Ramos (cell line): ENCODE results near the gene SLC19A1.
"Not testable (repeated sequence)": the region's sequence is repeated elsewhere in the genome, so short reads cannot be mapped to it uniquely, and the experiment has no call there.

Experiments used
- in situ Hi-C: fragments of 300-500 bp; cut with MboI; formaldehyde crosslinking; loops from one replicate; pipeline ENCODE4 v1.14.3; 2022; ENCODE audit warnings: low sequenced_read_pairs; ENCODE audit not compliant: unreplicated experiment

The SLC19A1 gene

DNA sequence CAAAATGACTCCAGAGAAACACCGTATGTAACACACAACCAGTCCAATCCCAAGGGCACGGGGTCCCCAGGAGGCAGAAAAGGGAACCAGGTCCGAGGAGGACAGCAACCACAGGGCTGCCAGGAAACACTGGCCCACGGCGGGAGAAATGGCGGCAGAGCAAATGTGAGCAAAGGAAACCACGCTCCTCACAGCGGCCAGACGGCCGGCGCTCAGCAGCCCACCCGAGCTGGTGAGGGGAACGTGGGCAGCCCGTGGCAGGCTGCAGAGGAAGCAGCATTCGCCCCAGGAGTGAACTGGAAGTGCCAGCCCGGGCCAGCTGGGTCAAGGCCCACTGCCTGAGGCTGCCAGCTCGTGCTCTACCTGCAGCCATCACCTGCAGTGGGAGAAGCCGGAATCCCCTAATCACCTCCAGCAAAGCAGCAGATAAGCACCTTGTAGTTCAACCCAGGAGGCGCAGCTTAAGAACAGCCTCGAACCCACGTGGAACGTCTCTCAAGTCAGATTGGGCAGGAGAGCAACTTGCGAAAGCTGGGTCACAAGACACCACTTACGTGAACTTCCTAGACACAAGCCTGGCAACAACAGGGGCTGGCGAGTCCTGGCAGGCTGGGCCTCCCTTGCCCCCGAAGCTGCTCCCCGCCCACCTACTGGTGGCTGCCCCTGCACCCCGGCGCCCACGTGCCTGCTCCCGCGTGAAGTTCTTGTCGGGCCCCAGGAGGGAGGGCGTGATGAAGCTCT, 6.7 kb downstream of the SLC19A1 start:
- in situ Hi-C loops, result no loop called here

DNA sequence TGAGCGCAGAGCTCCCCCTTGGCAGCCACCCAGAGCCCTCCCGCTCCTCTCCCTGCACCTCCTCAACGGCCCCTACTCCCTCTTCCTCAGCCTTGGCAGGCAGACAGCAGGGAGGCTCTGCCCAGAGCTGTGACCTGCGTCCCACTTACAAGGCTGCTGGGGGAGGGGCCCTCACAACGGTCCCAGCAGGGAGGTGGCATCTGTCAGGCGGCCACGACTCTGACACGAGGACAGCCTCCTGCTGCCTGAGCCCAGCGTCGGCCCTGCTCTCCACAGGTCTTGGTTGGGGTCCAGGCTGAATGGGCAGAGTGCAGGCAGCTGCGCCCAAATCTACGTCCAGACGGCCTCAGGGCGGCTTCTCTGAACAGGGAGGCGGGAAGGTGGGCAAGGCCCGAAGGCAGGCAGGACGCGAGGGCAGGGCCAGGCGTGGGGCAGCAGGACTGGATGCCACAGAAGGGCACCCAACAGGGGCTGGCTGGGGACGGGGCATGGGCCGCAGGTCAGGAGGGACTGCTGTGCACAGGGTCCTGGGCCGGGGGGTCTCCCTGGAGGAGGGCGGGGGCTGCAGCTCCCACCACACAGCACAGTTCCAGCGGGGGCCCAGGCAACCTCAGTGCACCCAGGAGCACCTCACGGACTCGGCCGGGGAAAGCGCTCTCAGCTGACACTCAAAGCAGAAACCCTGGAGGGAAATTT, 7.5 kb downstream of the SLC19A1 start:
- in situ Hi-C loops, result no loop called here

DNA sequence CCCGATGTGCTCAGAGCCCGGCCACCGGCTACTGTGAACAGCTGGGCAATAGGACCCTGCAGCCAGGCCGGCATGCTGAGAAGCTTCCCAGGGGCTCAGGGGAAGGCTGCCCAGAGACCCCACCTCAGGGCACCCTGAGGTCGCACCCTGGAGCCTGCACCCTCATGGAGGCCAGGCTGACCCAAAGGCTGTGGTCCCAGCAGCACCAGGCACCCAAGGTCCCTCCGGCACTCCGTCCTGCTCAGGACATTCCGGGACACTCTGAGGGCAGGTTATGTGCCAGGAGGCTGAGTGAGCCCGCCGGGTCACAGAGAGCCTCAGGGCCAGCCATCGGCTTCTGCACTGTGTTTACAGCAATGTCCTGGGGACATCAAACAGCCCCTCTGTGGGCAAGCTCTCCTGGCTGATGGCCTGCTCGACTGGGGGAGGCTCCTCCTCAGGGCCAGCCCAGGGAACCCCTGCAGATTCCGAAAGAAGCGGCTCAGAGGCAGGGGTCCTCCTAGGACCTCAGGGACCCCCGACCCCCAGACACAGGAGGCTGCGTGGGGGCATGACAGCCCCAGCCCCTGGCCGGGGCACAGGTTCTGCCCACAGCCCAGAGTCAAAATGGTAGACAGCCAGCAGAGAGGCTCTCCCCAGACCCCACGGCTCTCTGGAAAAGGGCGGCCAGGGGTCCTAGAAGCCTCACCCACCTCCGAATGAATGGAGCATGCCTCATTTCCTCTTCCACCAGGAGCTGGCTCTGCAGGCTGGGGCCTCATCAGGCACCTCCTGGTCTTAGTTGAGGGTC, 8.2 kb downstream of the SLC19A1 start:
- in situ Hi-C loops, result no loop called here

DNA sequence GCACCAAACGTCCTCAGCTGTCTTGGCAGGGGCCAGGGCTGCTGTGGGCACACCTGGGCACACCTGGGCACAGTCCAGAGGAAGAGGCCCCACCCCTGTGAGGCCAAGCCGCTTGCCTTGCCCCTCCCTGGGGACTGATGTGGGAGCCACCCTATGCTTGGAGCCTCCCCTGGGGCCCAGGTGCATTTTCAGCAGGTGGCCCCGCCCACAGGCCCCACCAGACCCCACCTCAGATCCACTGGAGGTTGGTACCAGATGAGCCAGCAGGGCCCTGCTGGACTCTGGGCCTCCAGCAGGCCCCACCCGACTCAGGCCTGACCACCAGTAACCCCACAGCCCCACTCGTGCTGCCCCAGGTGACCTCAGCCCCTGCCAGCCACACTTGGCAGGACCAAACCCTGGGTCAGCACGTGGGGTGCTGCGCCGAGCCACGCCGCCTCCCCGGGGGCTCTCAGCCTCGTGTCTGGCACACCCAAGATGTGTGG, 8.8 kb downstream of the SLC19A1 start:
- in situ Hi-C loops, result no loop called here

GRCh38 chr21:45532826-45533360, 9.3 kb downstream of the SLC19A1 start:
- in situ Hi-C loops, result no loop called here

DNA sequence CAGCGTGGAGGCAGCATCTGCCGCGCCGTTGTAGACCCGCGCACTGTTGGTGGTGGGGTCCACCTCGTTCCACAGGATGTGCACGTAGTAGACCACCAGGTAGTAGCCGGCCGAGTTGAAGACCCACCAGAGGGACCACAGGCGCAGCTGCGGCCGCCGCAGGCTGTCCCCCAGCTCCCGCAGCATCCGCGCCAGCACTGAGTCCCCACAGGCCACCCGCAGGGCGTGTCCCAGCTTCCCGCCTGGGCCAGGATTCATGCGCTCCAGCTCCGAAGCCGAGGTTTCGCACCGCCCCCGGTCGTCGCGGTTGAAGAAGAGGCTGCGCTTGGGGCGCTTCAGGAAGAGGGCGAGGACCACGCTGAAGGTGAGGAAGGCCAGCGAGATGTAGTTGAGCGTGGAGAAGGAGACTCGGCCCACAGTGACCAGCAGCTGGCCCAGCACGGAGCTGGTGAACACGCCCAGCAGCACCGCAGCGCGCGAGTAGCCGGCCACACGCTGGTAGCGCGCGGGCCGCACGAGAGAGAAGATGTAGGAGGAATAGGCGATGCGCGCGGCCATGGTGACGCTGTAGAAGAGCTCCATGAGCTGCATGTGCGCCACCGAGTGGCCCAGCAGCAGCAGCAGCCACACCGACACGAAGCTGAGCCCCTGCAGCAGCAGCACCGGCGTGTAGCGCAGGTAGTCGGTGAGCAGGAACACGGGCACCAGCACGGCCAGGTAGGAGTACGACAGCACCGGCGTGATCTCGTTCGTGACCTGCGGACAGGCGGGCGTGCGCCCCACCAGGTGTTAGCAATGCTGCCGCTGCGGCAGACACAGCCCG, 10.6 kb downstream of the SLC19A1 start:
- in situ Hi-C loops, result no loop called here

DNA sequence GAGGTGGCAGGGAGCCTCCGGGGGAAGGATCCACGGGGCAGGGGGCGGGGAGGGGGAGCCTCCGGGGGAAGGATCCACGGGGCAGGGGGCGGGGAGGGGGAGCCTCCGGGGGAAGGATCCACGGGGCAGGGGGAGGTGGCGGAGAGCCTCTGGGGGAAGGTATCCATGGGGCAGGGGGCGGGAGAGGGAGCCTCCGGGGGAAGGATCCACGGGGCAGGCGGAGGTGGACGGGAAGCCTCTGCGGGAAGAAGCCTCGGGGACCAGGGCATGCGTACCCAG, 11.2 kb downstream of the SLC19A1 start:
- in situ Hi-C loops, result not testable (repeated sequence)

GRCh38 chr21:45530423-45531113, 11.7 kb downstream of the SLC19A1 start:
- in situ Hi-C loops, result no loop called here

- in situ Hi-C loops, result no loop called here
These were observed 12.3 kb downstream of the SLC19A1 start for GRCh38 chr21:45529785-45530422.

GRCh38 chr21:45528981-45529784, 13.1 kb downstream of the SLC19A1 start:
- in situ Hi-C loops, result no loop called here

GRCh38 chr21:45528028-45528705, 14.1 kb downstream of the SLC19A1 start:
- in situ Hi-C loops, result no loop called here

DNA sequence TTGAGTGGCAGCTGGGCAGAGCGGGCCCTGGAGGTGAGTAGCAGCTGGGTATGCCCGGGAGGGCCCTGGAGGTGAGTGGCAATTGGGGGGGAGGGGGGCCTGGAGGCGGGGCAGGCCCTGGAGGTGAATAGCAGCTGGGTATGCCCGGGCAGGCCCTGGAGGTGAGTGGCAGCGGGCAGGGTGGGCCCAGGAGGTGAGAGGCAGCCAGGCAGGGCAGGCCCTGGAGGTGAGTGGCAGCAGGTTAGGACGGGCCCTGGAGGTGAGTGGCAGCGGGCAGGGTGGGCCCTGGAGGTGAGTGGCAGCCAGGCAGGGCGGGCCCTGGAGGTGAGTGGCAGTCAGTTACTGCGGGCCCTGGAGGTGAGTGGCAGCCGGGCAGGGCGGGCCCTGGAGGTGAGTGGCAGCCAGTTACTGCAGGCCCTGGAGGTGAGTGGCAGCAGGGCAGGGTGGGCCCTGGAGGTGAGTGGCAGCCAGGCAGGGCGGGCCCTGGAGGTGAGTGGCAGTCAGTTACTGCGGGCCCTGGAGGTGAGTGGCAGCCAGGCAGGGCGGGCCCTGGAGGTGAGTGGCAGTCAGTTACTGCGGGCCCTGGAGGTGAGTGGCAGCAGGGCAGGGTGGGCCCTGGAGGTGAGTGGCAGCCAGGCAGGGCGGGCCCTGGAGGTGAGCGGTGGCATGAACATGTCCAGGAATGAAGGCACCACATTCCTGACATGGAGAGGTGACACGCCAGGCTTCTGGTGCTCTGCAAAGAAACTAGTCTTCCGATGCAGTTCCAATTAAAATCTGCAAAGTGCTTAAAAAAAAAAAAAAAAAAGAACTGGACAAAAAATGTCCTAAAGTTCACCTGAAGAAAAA, 14.9 kb downstream of the SLC19A1 start:
- in situ Hi-C loops, result not testable (repeated sequence)

DNA sequence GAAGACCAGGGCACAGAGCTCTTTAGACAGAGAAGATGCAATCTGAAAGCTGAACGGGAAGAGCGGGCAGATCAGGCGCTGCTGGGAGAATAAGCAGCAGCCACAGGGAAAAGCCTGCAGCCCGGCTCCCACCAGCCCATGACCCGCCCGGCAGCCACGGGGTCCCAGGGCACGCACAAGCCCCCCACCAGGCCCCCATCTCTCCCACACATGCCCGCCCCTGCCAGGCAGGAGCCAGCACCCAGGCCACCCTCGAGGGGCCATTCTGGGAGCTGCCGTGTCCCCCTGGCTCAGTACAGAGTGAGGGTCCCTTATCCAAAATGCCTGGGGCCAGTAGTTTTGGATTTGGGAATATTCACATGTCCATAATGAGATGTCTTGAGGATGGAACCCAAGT, 16.3 kb downstream of the SLC19A1 start:
- in situ Hi-C loops, result no loop called here

- in situ Hi-C loops, result no loop called here
These were observed 16.9 kb downstream of the SLC19A1 start for GRCh38 chr21:45525153-45525909.

DNA sequence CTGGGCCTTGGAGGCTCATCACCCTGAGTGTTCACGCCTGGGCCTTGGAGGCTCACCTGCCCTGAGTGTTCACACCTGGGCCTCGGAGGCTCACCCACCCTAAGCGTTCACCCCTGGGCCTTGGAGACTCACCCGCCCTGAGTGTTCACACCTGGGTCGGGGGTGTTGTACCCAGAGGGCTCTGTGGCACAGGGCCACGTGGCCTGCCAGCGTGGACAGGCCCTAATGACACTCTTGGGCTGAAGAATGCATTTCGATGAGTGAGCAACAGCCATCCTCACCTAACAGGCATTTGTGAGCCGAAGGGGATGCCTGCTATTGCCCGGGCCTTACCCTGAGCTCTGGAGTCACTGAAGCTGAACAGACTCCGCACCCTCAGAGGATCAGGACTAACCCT, 17.5 kb downstream of the SLC19A1 start:
- in situ Hi-C loops, result no loop called here

DNA sequence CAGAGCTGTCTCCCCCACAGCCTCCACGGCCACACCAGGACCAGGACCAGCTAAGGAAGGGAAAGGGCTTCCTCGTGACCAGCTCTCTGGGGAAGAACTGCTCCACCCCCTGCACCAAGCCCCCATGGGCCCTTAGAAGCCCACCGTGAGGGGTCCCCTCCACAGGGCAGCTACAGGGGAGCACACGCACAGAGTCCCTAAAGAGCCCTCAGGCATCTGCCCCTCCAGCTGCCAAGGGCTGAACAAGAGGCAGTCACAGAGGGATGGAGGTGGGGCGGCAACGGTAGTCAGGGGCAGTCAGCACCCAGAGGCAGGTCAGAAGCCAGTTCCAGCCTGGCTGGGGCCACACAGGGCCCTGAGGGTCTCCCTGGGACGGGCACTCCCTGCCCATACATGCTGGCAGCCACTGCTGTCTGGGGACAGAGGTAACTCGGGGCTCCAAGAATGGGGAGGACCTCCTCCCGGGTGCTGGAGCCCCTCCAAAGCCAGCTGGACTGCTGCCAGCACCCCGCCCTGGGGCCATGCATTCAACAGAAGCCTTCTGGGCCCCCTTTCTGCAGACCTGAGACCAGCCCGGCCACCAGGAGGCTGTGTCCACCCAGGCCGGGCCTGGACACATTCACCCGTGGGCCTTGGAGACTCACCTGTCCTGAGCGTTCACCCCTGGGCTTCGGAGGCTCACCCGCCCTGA, 18.7 kb downstream of the SLC19A1 start:
- in situ Hi-C loops, result no loop called here
